MM.1S (cell line): Measurements from ENCODE around the gene AUP1.

ENCODE experiments used
- DNase-seq: peaks from one replicate; pipeline ENCODE4 v3.0.0-alpha.2; 2015
- H2AFZ ChIP-seq: fragments of 300-600 bp; sonication (generic); 2 replicates; pipeline ENCODE4 v1.6.0; 2016; ENCODE audit warnings: antibody characterized with exemption, low read length
- H3F3A ChIP-seq: fragments of 300-600 bp; sonication (generic); 2 replicates; pipeline ENCODE4 v1.6.1; 2016; ENCODE audit warnings: mild to moderate bottlenecking, antibody characterized with exemption, low read length, moderate library complexity, mixed read lengths; ENCODE audit not compliant: insufficient read depth
- H3K27ac ChIP-seq: fragments of 300-600 bp; sonication (generic); 2 replicates; pipeline ENCODE4 v1.5.1; 2016; ENCODE audit warnings: mild to moderate bottlenecking, low read length
- H3K27me3 ChIP-seq: fragments of 300-600 bp; sonication (generic); replicated peaks from 2 replicates; pipeline ENCODE4 v1.6.0; 2016; ENCODE audit warnings: low read length; ENCODE audit not compliant: insufficient read depth
- H3K36me3 ChIP-seq: fragments of 300-600 bp; sonication (generic); replicated peaks from 2 replicates; pipeline ENCODE4 v1.6.1; 2016; ENCODE audit warnings: mild to moderate bottlenecking, low read length, mixed read lengths; ENCODE audit not compliant: insufficient read depth
- H3K4me1 ChIP-seq: fragments of 300-600 bp; sonication (generic); 2 replicates; pipeline ENCODE4 v1.6.1; 2016; ENCODE audit warnings: low read length, mixed read lengths
- H3K4me2 ChIP-seq: fragments of 300-600 bp; sonication (generic); 2 replicates; pipeline ENCODE4 v1.6.0; 2016; ENCODE audit warnings: low read depth, low read length
- H3K4me3 ChIP-seq: fragments of 300-600 bp; sonication (generic); 2 replicates; pipeline ENCODE4 v1.5.1; 2016; ENCODE audit warnings: low read length, mixed read lengths
- H3K79me2 ChIP-seq: fragments of 300-600 bp; sonication (generic); 2 replicates; pipeline ENCODE4 v1.6.1; 2016; ENCODE audit warnings: mixed run types, low read length, mixed read lengths
- H3K9ac ChIP-seq: fragments of 300-600 bp; sonication (generic); 2 replicates; pipeline ENCODE4 v1.6.1; 2016; ENCODE audit warnings: low read length, mixed read lengths
- H3K9me2 ChIP-seq: fragments of 300-600 bp; sonication (generic); replicated peaks from 2 replicates; pipeline ENCODE4 v1.6.1; 2016; ENCODE audit warnings: mild to moderate bottlenecking, low read length, mixed read lengths; ENCODE audit not compliant: insufficient read depth
- H3K9me3 ChIP-seq: fragments of 300-600 bp; sonication (generic); replicated peaks from 2 replicates; pipeline ENCODE4 v1.6.1; 2016; ENCODE audit warnings: mild to moderate bottlenecking, low read length, mixed read lengths; ENCODE audit not compliant: insufficient read depth
- H4K20me1 ChIP-seq: fragments of 300-600 bp; sonication (generic); 2 replicates; pipeline ENCODE4 v1.6.1; 2016; ENCODE audit warnings: mild to moderate bottlenecking, low read length, moderate library complexity, mixed read lengths; ENCODE audit not compliant: insufficient read depth
- EZH2 ChIP-seq: fragments of 300-600 bp; sonication (generic); optimal IDR thresholded peaks from 2 replicates; pipeline ENCODE3; 2017; ENCODE audit warnings: low read depth, mild to moderate bottlenecking, antibody characterized with exemption, low read length, mixed read lengths
- EZH2phosphoT487 ChIP-seq: fragments of 300-600 bp; sonication (generic); IDR thresholded peaks from 2 replicates; pipeline ENCODE4 v1.6.1; 2018; ENCODE audit warnings: antibody characterized with exemption, low read length
- TF ChIP-seq, protein P1 (sequence below): fragments of 300-600 bp; sonication (generic); IDR thresholded peaks from 2 replicates; pipeline ENCODE4 v1.5.1; 2016; ENCODE audit warnings: antibody characterized with exemption, low read length, mixed read lengths

AUP1 gene

GRCh38 chr2:74576863-74577229 is 47.3 kb upstream of the AUP1 start:
- no peaks in the 10 kb centered on the region for H3K9me3 ChIP-seq
- H3K4me1 ChIP-seq: peaks cover 9% of the 10 kb centered on the region
- H3K27ac ChIP-seq: no peak overlapping the region
- H3K9me2 ChIP-seq: no peaks in the 10 kb centered on the region
- H3K27me3 ChIP-seq: no peaks in the 10 kb centered on the region
- H4K20me1 ChIP-seq: no peaks in the 10 kb centered on the region
- peaks cover 10% of the 10 kb centered on the region for H3F3A ChIP-seq
- no peak overlapping the region for H3K4me3 ChIP-seq
- H3K79me2 ChIP-seq: no peaks in the 10 kb centered on the region
- no peak for TF ChIP-seq EZH2
- TF ChIP-seq EZH2phosphoT487: no peak
- TF ChIP-seq, protein P1, sequence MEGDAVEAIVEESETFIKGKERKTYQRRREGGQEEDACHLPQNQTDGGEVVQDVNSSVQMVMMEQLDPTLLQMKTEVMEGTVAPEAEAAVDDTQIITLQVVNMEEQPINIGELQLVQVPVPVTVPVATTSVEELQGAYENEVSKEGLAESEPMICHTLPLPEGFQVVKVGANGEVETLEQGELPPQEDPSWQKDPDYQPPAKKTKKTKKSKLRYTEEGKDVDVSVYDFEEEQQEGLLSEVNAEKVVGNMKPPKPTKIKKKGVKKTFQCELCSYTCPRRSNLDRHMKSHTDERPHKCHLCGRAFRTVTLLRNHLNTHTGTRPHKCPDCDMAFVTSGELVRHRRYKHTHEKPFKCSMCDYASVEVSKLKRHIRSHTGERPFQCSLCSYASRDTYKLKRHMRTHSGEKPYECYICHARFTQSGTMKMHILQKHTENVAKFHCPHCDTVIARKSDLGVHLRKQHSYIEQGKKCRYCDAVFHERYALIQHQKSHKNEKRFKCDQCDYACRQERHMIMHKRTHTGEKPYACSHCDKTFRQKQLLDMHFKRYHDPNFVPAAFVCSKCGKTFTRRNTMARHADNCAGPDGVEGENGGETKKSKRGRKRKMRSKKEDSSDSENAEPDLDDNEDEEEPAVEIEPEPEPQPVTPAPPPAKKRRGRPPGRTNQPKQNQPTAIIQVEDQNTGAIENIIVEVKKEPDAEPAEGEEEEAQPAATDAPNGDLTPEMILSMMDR: no peak
- no peak overlapping the region for H3K9ac ChIP-seq
- no peak overlapping the region for H3K4me2 ChIP-seq
- no peak for DNase-seq
- H3K36me3 ChIP-seq: no peaks in the 10 kb centered on the region
- H2AFZ ChIP-seq: no peak overlapping the region

DNA sequence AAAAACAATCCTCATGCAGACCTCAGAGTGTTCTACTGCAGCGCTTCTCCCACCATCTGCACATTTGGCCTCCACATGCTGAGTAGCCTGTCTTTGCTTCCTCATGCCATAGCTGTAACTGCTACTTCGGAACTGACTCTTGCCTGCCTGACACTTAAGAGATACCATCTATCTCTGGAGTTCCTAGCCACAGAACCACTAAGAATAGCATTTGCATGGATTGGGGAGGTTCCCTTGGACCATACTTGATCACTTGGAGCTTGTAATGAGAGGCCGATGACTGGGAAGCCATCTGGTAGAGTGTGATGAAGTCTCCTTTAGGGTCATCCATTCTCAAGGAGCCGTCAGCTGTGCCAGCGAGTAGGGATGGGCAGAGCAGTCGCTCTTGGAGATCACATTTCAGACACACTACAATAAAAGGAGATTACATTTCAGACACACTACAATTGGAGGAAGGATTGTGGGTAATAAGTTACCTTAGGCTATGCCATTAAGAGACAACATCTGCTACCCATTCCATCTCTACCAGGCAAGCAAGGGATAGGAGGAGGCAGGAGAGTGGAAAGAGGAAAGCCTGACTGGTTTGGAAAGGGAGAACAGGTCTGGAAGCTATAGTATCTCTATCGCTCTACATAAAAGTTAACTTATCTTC is 46.8 kb upstream of the AUP1 start:
- Histone ChIP-seq H3K4me1 (peaks cover 9% of the 10 kb centered on the region), H3K4me2 (no peak overlapping the region), H3K4me3 (no peak overlapping the region)

DNA sequence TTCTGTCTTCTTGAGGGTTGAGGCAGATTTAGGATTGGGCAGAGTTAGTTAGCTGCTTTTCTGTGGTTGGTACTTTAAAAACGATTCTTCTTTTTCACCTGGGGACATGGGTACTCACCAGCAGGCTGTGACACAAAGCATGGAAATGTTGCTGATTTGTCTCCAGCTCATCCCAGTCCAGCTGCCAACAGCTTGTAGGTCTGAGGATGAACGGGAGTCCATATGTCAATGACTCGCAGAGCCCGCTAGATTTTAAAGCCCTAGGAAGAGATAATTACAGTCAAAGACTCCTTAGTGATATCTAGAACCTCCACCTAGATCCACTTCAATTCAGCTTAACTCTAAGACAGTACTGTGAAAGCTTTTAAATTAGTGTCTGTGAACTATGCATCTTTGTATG is 45.8 kb upstream of the AUP1 start:
- Histone ChIP-seq H3K4me2 (no peak overlapping the region), H3K27ac (no peak overlapping the region), H3K27me3 (no peaks in the 10 kb centered on the region), H3K9me2 (no peaks in the 10 kb centered on the region), H4K20me1 (no peaks in the 10 kb centered on the region), H3F3A (peaks cover 10% of the 10 kb centered on the region), H2AFZ (no peak overlapping the region), H3K79me2 (no peaks in the 10 kb centered on the region), H3K4me3 (no peak overlapping the region), H3K9ac (no peak overlapping the region), H3K9me3 (no peaks in the 10 kb centered on the region), H3K36me3 (no peaks in the 10 kb centered on the region), H3K4me1 (peaks cover 9% of the 10 kb centered on the region)
- no peak for DNase-seq
- TF ChIP-seq EZH2phosphoT487 (no peak), EZH2 (no peak)
- TF ChIP-seq, protein P1: no peak

More for the DNA sequence above, 46.8 kb upstream of the AUP1 start:
- Histone ChIP-seq H3K36me3 (no peaks in the 10 kb centered on the region), H4K20me1 (no peaks in the 10 kb centered on the region), H3K79me2 (no peaks in the 10 kb centered on the region), H3F3A (peaks cover 10% of the 10 kb centered on the region), H3K9ac (no peak overlapping the region), H3K27ac (no peak overlapping the region), H3K9me3 (no peaks in the 10 kb centered on the region), H3K27me3 (no peaks in the 10 kb centered on the region), H2AFZ (no peak overlapping the region), H3K9me2 (no peaks in the 10 kb centered on the region)
- TF ChIP-seq EZH2phosphoT487: no peak
- TF ChIP-seq, protein P1: no peak
- no peak for TF ChIP-seq EZH2
- no peak for DNase-seq
